CD4-positive, alpha-beta T cell (primary cell): ENCODE data around the gene DRAXIN. TPM values are rescaled to one million over a fixed set of nuclear protein-coding genes. Genes with fewer than 3 reads are reported as not detected.

Source experiments
- ATAC-seq: fragments of 200-7000 bp; cut with Tn5 transposase; one replicate; pipeline ENCODE4 v1.10.0; 2022; ENCODE audit warnings: mild to moderate bottlenecking; ENCODE audit not compliant: poor library complexity
- CTCF ChIA-PET: fragments of 350-600 bp; sonication (Branson Sonifier 250); formaldehyde crosslinking; loops from one replicate; lab custom pipeline; 2021; ENCODE audit warnings: antibody characterized with exemption, inconsistent platforms; lab: Charles Lee
- POLR2A ChIA-PET: fragments of 350-600 bp; sonication (Branson Sonifier 250); formaldehyde crosslinking; loops from one replicate; lab custom pipeline; 2021; ENCODE audit warnings: antibody characterized with exemption, inconsistent platforms; lab: Charles Lee
- DNase-seq, 14 experiments: peaks; one replicate each; pipeline ENCODE4 v3.0.0-alpha.2; 2013 to 2020; ENCODE audit warnings: mixed read lengths in 2 of 14
- H3K27ac ChIP-seq, 2 donors: one replicate each; pipeline versions ENCODE4 v1.5.1 to v1.7.0; 2013; ENCODE audit warnings: low read length in 2 of 2, low read depth in 1 of 2, mild to moderate bottlenecking in 1 of 2
- H3K27me3 ChIP-seq, 2 experiments: 1 replicate in 1 of 2; 2 replicates in 1 of 2; pipeline versions ENCODE4 v1.6.1 to v1.7.0; 2013; ENCODE audit warnings: low read length in 2 of 2, control low read depth in 1 of 2, mild to moderate bottlenecking in 1 of 2, moderate library complexity in 1 of 2; ENCODE audit not compliant: insufficient read depth in 2 of 2, control insufficient read depth in 1 of 2
- H3K36me3 ChIP-seq: one replicate; pipeline ENCODE4 v1.6.1; 2013; ENCODE audit warnings: low read length, control low read depth; ENCODE audit not compliant: insufficient read depth
- H3K4me1 ChIP-seq: one replicate; pipeline ENCODE4 v1.6.1; 2013; ENCODE audit warnings: low read length, control low read depth; ENCODE audit not compliant: insufficient read depth
- H3K4me3 ChIP-seq: one replicate; pipeline ENCODE4 v1.5.1; 2013; ENCODE audit warnings: mild to moderate bottlenecking, low read length, moderate library complexity
- H3K9me3 ChIP-seq, 2 experiments: 1 replicate in 1 of 2; 2 replicates in 1 of 2; pipeline versions ENCODE4 v1.6.1 to v1.7.0; 2013; ENCODE audit warnings: low read length in 2 of 2, mild to moderate bottlenecking in 2 of 2, control low read depth in 1 of 2, moderate library complexity in 1 of 2; ENCODE audit not compliant: control insufficient read depth in 1 of 2, insufficient read depth in 1 of 2
- H3K27ac Mint-ChIP-seq: one replicate; pipeline ENCODE4 v1.8.0; 2020; ENCODE audit warnings: mixed read lengths
- H3K27me3 Mint-ChIP-seq: one replicate; pipeline ENCODE4 v1.8.0; 2021; ENCODE audit warnings: mixed read lengths
- H3K36me3 Mint-ChIP-seq: one replicate; pipeline ENCODE4 v1.8.0; 2021; ENCODE audit warnings: low read depth, mixed read lengths
- H3K4me1 Mint-ChIP-seq: one replicate; pipeline ENCODE4 v1.8.0; 2021; ENCODE audit warnings: low read depth, mixed read lengths
- H3K4me3 Mint-ChIP-seq: one replicate; pipeline ENCODE4 v1.8.0; 2020; ENCODE audit warnings: mild to moderate bottlenecking, mixed read lengths
- H3K9me3 Mint-ChIP-seq: one replicate; pipeline ENCODE4 v1.8.0; 2020; ENCODE audit warnings: mixed read lengths
- intact Hi-C, 2 experiments: fragments of 100-400 bp; cut with DNase I in 1 of 2; cut with micrococcal nuclease in 1 of 2; formaldehyde crosslinking; loops; one replicate each; pipeline versions ENCODE4 v1.15.1 to v1.9.0; 2023 to 2025; cut with DNase I, micrococcal nuclease
- total RNA-seq, 174 experiments: library from RNA in 2 of 174; stranded (reverse) in 2 of 174; gene quantifications; one replicate each; pipeline ENCODE4 v1.2.3 and lab custom pipeline; 2021 to 2026
- TF ChIP-seq, protein P1 (sequence below): fragments of 200-600 bp; IDR thresholded peaks from one replicate; pipeline ENCODE4 v1.8.0; 2022; ENCODE audit warnings: antibody characterized with exemption, mild to moderate bottlenecking

Gene DRAXIN
- total RNA-seq, 2 experiments from 2014 or later, result 0.05 to 0.08 TPM

DNA sequence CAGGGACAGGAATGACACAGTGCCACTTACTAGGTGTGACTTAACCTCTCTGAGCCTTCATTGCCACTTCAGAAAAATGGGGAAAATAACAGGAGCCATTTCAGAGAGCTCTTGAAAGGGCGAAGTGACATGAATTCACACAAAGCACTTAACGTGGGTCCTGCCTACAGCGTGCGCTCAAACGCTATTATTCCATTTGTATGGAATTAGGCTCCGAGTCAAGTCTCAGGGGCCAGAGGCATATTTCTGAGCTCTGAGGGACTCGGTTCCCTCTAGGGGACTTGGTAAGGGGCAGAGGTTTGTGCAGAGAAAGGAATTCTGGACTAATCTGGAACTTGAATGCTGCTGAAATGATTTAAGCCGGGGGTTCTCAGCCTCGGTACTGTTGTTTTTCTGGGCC is 14.1 kb downstream of the DRAXIN start:
- DNase-seq, result no peak

DNA sequence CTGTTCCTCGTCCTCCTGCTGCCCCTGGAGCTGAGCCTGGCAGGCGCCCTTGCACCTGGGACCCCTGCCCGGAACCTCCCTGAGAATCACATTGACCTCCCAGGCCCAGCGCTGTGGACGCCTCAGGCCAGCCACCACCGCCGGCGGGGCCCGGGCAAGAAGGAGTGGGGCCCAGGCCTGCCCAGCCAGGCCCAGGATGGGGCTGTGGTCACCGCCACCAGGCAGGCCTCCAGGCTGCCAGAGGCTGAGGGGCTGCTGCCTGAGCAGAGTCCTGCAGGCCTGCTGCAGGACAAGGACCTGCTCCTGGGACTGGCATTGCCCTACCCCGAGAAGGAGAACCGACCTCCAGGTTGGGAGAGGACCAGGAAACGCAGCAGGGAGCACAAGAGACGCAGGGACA is 14.8 kb downstream of the DRAXIN start:
- H3K36me3 Mint-ChIP-seq, result no peaks in the 10 kb centered on the region
- no peaks in the 10 kb centered on the region for H3K4me1 ChIP-seq
- no peak for ATAC-seq

More for the DNA sequence above, 14.1 kb downstream of the DRAXIN start:
- Mint-ChIP-seq H3K4me3 (no peak overlapping the region), H3K9me3 (no peaks in the 10 kb centered on the region), H3K27ac (no peak overlapping the region), H3K36me3 (no peaks in the 10 kb centered on the region), H3K27me3 (peaks cover 19% of the 10 kb centered on the region), H3K4me1 (no peaks in the 10 kb centered on the region)
- Histone ChIP-seq H3K4me3 (no peak overlapping the region), H3K27ac (no peak overlapping the region), H3K27me3 (peaks cover 7 to 20% of the 10 kb centered on the region in 2 experiments), H3K9me3 (no peaks in the 10 kb centered on the region), H3K36me3 (no peaks in the 10 kb centered on the region), H3K4me1 (no peaks in the 10 kb centered on the region)
- TF ChIP-seq, protein P1, sequence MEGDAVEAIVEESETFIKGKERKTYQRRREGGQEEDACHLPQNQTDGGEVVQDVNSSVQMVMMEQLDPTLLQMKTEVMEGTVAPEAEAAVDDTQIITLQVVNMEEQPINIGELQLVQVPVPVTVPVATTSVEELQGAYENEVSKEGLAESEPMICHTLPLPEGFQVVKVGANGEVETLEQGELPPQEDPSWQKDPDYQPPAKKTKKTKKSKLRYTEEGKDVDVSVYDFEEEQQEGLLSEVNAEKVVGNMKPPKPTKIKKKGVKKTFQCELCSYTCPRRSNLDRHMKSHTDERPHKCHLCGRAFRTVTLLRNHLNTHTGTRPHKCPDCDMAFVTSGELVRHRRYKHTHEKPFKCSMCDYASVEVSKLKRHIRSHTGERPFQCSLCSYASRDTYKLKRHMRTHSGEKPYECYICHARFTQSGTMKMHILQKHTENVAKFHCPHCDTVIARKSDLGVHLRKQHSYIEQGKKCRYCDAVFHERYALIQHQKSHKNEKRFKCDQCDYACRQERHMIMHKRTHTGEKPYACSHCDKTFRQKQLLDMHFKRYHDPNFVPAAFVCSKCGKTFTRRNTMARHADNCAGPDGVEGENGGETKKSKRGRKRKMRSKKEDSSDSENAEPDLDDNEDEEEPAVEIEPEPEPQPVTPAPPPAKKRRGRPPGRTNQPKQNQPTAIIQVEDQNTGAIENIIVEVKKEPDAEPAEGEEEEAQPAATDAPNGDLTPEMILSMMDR, result no peak
- intact Hi-C loops, result no loop called here
- ATAC-seq, result no peak
- CTCF ChIA-PET, result interaction anchor here (1.4 kb wide), 1 partner anchor 42 kb away, joined by 6 read pairs; the partner anchor contains the start of gene FBXO6
- POLR2A ChIA-PET, result no interaction called here

DNA sequence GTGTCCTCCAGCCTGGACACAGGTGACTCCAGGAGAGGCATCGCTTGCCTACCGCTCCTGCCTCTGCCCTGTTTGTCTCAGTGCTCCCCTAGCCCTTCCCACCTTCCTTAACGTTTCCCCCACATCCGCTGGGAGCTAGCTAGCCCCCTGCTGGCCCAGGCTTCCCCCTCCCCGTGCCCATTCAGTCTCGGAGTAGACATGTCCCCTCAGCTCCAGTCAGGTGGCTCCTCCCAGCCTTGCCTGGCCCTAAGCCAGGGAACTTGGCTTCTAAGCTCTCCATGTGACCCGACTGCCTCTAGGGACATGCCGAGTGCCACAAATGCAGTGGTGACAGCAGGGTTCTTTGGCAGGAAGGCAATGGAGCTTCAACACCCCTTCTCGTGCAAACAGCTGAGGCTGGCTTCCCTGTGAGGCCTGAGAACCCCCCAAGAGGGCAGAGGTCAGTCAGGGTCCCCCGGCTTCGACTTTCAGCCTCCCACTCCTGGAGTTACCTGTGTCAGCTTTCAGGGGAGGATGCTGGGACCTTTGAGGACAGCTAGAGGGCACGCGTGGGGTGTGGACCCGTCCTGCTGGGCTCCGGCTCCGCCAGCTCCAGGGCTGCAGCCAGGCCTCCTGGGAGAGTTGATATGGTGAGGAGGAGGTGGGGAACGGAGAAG is 16.2 kb downstream of the DRAXIN start:
- H3K27ac ChIP-seq, result no peak overlapping the region
- POLR2A ChIA-PET, result no interaction called here
- Mint-ChIP-seq H3K4me3 (no peak overlapping the region), H3K36me3 (no peaks in the 10 kb centered on the region), H3K9me3 (no peaks in the 10 kb centered on the region), H3K27me3 (peaks cover 13% of the 10 kb centered on the region), H3K4me1 (no peaks in the 10 kb centered on the region), H3K27ac (no peak overlapping the region)
- TF ChIP-seq, protein P1, result no peak
- H3K36me3 ChIP-seq, result no peaks in the 10 kb centered on the region
- DNase-seq (no peak), ATAC-seq (no peak)
- H3K9me3 ChIP-seq, result no peaks in the 10 kb centered on the region
- H3K27me3 ChIP-seq, result peaks cover 2 to 16% of the 10 kb centered on the region in 2 experiments
- intact Hi-C loops, result no loop called here
- no peak overlapping the region for H3K4me3 ChIP-seq
- no peaks in the 10 kb centered on the region for H3K4me1 ChIP-seq
- CTCF ChIA-PET, result no interaction called here

More for the DNA sequence above, 14.8 kb downstream of the DRAXIN start:
- no peaks in the 10 kb centered on the region for H3K36me3 ChIP-seq
- POLR2A ChIA-PET, result no interaction called here
- no peaks in the 10 kb centered on the region for H3K9me3 Mint-ChIP-seq
- H3K9me3 ChIP-seq, result no peaks in the 10 kb centered on the region
- intact Hi-C loops, result no loop called here
- no peak overlapping the region for H3K4me3 ChIP-seq
- H3K4me3 Mint-ChIP-seq, result no peak overlapping the region
- H3K27ac Mint-ChIP-seq, result no peak overlapping the region
- TF ChIP-seq, protein P1, result no peak
- CTCF ChIA-PET, result interaction anchor here (1.4 kb wide), 1 partner anchor 42 kb away, joined by 6 read pairs; the partner anchor contains the start of gene FBXO6
- DNase-seq, result no peak
- H3K4me1 Mint-ChIP-seq, result no peaks in the 10 kb centered on the region
- peaks cover 13% of the 10 kb centered on the region for H3K27me3 Mint-ChIP-seq
- H3K27ac ChIP-seq, result no peak overlapping the region
- H3K27me3 ChIP-seq, result peaks cover 5 to 13% of the 10 kb centered on the region in 2 experiments
